HL-60/S4 treated with retinoic acid at 250 ng/mL for 4 days and 3 days (cell line): ENCODE results near the gene C5orf52.
"Not testable (repeated sequence)": the region's sequence is repeated elsewhere in the genome, so short reads cannot be mapped to it uniquely, and the experiment has no call there.

Experiments used
- in situ Hi-C: fragments of 300-500 bp; cut with MboI; formaldehyde crosslinking; loops from 2 replicates; pipeline ENCODE4 v1.7.0; 2022; ENCODE audit warnings: low sequenced_read_pairs

The C5orf52 gene

DNA sequence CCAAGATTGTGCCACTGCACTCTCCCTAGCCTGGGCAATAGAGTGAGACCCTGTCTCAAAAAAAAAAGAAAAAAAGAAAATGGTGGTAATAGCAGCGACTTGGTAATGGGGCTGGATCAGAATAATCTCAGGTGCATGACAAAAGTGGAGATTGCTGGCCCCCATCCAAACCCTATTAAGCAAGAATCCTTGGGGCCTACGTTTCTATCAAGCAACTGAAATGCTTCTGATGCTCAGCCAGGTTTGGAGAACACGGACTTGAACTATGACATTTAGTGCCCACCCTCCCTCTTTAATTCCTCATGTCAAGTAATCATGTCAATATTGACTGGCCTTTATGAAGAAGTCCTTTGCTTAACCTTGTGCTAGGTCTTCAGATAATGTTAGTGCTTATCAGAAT is 6.6 kb downstream of the C5orf52 start:
- in situ Hi-C loops, result no loop called here

DNA sequence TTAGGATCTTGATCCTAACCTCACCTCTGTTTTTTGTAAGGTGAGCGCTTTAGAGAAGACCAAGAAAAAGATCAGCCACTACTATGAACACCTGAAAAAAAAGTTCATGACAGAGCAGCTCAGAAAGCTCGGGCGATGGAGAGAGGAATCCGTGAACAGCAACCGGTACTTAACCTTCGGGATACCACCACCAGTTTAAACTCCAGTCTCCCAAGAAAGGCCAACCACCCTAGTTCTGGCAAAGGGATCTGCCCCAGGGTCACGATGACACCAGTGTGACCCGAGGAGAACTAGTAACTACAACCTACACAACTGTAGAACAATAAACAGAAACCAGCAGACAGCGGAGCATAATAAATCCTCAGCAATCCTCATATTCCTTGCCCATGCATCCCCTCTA is 8.5 kb downstream of the C5orf52 start:
- in situ Hi-C loops, result no loop called here

DNA sequence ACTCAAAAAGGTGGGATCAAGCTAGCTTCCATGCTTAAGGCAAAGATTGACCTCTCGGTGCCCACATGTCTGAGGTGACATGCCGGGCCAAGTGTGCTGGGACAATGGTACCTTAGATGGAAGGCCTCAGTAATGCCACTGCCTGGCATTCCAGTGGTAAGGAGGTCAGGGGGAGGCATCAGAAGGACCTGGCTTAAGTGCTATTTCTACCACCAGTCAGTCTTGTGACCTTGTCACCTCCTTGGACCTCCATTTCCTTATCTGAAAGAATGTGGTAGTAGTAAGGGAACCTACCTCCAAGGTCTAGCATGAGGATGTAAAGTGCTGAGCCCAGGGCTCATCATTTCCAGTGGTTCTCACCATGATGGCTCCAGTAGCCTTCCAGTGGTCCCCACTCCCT is 8.9 kb downstream of the C5orf52 start:
- in situ Hi-C loops, result no loop called here

DNA sequence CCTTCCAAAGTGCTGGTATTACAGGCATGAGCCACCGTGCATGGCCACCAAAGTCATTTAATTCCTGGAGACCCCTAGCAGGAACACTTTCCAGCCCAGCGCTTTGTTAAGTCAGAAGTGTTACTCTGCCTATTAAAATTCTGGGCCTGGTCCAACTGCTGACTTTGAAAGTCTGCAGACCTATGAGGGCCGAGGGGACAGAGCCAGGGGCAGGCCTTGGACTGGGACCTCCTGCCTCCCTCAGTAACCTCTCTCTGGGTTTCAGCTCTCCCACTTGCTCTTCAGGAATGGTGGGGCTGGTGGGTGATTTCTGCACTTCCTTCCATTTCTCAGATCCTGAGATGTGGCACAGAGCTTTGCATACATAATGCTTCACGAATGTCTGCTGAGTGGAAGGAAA is 9.7 kb downstream of the C5orf52 start:
- in situ Hi-C loops, result no loop called here

DNA sequence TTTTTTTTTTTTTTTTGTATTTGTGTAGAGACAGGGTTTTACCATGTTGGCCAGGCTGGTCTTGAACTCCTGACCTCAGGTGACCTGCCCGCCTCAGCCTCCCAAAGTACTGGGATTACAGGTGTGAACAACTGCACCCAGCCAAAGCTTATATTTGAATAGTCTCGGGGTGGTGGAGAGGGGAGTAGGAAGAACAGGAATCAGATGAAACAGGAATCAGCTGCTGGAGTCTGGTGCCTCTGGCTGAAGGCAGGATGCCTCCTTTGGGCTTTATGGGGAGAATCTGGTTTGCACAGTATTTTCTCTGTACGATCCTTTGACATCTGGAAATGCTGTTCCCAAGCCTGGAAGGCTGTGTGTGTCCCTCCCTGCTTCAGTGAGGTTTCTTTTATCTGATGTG is 10.9 kb downstream of the C5orf52 start:
- in situ Hi-C loops, result no loop called here

DNA sequence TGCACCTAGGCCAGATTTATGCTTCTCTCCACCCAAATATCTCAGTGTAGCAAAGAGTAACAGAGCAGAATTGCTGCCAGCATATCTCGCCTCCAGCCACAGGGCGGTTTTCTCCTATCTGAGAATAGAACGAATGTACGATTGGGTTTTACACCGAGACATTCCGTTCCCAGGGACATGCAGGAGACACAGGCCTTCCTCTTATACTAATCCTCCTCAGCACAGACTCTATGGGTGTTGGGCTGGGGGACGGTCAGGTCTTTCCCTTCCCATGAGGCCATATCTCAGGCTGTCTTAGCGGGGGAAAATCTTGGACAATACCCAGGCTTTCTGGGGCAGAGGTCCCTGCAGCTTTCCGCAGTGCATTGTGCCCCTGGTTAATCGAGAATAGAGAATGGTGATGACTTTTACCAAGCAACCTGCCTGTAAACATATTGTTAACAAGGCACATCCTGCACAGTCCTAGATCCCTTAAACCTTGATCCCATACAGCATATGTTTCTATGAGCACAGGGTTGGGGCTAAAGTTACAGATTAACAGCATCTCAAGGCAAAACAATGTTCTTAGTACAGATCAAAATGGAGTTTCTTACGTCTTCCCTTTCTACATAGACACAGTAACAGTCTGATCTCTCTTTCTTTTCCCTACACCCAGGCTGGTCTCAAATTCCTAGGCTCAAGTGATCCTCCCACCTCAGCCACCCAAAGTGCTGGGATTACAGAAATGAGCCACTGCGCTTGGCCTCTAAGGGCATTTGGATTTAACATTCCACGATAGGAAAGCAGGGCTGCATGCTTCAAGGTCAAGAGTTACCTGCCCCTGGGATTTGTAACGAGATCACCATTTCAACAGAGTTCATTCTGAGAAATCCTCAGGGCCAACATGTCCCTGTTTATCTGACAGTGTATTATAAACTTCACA is 15.2 kb downstream of the C5orf52 start:
- in situ Hi-C loops, result not testable (repeated sequence)

DNA sequence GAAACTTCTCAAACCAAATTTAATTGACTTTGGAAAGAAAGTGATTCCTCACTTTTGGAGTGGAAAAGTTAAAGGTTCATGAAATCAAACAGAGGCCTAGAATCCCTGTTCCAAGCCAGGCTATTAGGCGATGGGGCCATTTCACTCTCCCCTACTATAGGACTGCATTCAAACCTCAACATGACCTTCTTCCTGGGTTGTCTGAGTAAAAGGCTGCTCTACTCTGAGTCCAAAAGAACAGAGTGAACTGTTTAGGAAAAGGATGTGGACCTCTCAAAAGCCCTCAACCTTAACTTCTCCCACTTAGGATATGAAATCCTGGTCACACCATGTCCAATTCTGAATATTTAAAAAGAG is 15.8 kb downstream of the C5orf52 start:
- in situ Hi-C loops, result no loop called here

DNA sequence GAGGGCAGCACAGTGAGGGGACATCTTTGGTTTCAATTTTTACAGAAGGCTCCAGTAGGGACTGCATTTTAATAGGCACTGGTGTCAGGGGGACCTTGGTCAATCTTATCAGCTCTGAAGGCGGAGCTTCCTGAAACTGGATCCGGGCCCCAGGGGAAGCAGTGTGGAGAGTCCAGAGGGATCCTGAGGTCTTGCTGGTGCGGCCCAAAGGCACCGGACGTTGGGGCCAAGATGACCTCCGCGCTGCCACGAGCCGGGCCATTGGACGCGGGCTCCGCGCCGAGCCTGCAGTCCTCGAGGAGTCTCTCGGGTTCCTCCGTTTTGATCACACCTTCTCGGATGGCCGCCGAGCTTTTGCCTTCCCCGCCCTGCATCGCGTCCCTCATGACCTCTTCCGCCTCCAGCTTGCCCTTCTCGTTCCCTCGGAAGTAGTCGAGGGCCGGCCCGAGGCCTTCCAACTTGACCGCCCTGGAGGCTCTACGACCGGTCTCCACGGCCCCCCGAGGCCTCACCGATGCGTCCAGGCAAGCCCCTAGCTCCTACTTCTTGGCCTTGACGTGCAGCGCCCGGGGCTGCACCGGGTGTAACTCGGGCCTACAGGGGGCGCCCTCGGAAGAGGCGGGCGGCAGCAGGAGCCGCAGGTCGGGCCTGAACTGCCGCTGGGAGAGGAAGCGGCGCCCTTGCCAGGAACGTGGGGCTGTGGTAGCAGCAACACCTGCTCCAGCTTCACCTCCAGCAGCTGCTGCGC is 18.8 kb downstream of the C5orf52 start:
- in situ Hi-C loops, result no loop called here

DNA sequence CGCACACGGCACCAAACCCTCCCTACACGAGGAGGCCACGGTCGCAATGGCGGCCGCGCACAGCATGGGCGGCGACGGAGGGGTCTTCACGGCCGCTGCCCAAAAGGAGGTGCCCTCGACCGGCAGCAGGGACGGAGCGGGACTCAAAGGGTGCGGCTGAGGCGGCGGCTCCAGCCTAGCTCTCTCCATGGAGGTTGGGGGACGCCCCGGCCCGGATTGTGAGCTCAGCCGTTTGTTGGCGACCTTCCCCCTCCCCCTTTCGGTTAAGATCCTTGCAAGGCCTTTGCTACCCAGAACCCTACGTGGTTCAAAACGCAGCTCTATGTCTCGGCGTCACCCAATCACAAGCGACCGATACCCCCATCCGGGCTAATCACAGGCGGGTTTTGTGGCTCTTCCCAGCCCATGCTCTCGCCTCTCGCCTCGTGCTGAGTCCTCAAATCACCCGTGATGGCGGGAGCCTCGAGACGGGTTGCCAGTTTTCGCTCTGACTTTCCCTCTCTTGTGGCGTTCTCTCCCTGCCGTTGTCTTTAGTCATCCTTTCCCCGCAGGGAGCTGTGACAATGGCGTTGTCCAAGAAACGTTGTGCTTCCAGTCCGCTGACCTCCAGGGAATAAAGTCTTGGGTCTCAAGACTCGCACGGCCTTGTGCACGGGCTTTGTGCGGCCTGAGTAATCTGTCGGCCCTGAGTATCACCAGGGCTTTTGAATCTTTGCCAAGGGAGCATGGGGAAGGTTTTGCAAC is 19.5 kb downstream of the C5orf52 start:
- in situ Hi-C loops, result no loop called here

DNA sequence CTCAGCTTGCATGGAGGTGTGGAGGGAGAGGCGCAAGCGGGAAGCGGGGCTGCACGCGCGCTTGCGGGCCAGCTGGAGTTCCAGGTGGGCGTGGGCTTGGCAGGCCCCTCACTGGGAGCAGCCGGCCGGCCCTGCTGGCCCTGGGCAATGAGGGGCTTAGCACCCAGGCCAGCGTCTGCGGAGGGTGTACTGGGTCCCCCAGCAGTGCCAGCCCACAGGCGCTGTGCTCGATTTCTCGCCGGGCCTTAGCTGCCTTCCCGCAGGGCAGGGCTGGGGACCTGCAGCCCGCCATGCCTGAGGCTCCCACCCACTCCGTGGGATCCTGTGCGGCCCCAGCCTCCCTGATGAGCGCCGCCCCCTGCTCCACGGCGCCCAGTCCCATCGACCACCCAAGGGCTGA is 22.5 kb downstream of the C5orf52 start:
- in situ Hi-C loops, result not testable (repeated sequence)

DNA sequence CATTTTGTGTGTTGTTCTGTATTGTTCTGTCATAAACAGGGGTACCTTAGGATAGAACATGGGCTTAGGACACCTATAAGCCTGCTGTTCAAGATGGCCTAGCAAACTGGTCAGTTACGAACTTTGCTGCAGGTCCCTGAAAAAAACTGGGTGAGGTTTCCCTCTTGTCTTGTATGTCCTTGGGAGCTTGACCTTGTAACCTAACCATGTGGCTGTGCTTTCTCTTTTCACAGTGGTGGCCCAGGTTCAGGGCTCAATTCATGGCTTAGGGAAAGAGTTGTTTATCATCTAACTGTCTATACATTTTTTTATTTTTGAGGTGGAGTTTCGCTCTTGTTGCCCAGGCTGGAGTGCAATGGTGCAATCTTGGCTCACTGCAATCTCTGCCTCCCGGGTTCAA is 24.8 kb downstream of the C5orf52 start:
- in situ Hi-C loops, result not testable (repeated sequence)

DNA sequence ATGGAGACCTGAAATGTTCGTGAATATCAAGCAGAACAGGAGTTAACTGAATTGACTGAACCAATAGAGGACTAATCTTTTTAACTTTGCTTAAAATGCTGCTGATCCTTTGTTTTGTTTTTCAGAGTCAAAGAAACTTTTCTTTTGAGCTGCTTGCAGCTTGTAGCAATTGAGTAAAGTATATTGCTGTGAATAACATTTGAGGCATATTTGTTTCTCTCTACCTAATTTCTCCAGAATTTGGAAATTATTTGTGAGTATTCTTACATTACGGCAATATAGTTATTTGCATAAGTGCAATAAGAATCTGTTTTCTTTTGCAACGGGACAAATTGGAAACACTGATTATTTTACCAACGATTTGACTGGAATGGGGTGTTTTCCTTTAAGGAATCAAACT is 27.3 kb downstream of the C5orf52 start:
- in situ Hi-C loops, result not testable (repeated sequence)

DNA sequence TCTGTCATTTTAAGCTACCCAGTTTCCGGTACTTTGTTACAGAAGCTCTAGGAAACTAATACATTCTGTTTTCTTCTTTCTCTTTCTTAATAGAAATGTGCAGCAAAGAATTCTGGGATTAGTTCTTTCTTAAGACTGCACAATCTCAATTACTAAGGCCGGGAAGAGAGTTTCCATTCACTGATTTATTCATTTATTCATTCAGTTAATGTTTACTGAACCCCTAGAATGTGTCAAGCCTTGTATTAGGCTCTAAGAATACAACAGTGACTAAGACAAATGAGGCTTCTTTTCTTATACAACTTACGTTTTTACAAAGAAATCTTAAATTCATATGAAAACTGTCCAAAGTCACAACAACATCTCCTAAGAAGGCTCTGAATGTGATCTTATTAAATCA is 32.4 kb downstream of the C5orf52 start:
- in situ Hi-C loops, result no loop called here

DNA sequence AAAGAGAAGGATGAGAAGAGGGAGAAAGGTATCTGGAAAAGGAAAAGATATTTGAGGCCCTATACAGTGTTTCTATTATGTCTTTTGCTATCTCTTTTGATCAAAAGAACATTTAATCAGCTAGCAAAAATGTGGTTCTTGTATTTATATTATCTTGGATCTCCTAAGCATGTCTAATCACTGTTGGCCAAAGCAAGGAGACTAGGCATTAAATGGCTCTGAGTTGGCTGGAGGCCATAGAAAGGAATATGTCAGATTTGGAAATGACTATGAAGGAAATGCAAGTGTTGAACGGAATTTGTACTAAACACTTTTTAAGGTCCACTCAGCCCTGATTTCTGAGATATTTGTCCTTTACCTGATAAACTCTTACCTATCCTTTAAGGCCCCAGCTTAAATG is 37.5 kb downstream of the C5orf52 start:
- in situ Hi-C loops, result no loop called here

DNA sequence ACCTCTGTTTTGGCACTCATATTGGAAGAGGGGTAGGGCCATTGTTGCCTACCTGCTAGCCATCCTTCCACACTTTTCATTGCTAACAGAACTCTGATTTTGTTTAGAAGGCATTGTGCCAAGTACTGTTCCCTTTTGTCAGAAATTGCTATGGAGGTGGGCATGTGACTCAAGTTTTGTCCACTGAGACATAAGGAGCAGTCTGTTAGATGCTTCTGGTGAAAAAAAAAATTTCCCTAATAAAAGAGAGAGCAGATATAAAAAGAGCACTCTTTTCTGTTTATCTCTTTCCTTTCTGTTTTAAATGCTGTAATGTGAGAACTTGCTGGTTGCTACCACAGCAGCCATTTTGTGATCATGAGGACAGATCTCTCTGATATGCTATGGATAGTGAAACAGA is 38.0 kb downstream of the C5orf52 start:
- in situ Hi-C loops, result no loop called here

DNA sequence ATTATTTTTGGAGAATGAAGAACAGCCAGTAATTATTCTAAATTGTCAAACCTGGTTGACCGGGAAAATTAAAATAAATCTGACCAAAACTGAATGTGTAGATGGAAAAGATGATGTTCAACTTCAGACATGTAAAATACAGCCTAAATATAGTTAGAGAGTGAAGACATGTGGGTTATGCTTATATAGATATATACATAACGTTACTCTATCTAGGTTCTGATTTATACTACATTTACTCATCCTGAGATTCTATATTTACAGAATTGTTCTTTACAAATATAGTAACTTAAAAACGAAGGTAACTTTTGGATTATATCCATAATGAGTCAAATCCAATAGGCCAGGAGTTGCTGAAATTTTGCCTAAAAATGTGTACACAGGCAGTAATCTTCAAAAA is 39.1 kb downstream of the C5orf52 start:
- in situ Hi-C loops, result no loop called here

DNA sequence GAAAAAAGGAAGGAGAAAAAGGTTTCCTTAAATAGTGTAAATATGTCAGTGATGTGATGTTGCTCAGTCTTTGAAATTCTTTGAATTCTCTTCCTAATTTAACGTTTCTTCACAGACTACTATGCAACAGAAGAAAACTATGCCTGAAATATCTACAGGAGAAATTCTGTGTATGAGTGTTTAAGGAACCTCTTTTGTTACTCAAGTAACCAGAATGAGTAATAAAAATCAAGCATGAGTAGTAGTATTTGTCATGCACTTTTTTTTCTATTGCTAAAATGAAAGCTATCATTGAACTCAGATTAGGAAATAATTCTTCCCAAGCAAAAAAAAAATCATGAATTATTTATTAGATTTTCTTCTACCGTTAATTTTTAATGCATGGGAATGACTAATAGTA is 39.5 kb downstream of the C5orf52 start:
- in situ Hi-C loops, result no loop called here

DNA sequence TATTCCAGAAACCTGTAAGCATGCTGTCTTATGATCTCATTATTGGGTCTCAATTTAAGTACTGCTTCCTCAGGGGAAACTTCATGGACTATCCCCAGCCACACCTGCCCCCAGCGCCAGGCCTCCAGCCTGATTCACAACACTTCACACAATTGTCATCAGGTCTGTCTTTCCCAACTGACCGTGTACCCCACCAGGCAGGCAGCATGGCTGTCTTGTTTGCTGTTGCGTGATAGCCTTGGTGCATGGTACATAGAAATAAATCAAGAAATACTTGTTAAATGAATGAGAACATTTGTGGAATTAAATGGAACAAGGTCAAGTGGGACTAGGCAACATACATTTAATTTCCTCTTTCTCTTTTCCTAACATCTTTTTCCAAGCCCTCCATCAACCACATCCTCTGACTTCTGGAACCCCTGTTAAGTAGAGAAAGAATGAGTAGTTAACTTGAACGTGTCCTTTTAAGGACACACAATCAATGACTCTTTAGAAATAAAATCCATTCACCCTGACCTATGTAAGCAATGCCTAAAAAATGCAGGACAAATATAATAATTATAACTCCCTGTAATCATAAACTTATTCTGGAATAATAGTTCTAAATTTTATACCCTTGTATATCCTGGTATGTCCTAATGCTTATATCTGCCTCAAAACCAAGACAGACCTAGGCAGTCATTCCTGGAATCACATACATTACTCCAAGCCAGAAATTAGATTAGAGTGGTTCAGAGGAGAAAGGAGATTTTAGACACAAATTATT is 42.7 kb downstream of the C5orf52 start:
- in situ Hi-C loops, result no loop called here

DNA sequence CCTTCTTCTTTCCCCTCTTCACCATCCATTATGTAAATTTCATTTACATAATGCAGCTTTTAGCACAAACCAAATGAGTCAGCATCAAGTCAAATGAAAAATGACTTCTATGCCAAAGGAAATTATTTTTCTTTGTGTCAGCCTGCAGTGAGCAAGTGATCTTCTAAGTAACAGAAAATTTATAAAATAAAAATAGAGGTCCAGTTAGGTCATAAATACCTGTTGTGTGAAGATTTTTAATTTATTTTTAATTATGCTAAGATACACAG is 43.2 kb downstream of the C5orf52 start:
- in situ Hi-C loops, result no loop called here

DNA sequence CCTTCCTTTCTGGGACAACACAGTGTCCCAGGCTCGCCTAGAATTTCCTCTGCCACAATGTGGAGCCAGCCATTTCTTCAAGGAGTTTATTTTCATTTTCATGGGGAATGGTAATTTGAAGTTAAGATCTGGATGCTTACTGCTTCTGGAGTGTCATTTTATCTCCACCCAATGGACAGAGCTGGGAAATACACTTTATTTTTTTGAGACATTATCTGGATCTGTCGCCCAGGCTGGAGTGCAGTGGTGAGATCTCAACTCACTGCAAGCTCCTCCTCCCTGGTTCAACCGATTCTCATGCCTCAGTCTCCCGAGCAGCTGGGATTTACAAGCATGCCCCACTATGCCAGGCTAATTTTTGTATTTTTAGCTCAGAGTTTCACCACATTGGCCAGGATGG is 47.2 kb downstream of the C5orf52 start:
- in situ Hi-C loops, result no loop called here

DNA sequence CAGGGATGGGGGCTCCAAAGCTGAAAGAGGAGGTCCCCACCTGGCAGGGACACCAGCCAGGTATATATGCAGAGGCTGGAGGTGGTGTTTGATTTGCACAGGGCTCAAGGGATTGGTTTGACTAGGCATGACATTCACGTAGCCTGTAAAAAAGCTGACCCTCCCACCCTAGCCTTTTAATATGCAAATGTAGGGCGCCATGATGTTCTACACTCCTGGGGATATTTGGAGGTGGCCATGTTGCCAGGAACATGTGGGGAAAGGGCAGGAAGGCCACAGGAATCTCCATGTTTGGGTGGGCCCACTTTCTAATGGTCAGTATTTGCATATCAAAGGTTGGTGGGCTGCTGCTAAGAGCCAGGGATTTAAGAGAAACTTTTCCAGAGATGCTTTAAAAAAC is 47.9 kb downstream of the C5orf52 start:
- in situ Hi-C loops, result no loop called here
